ENCODE data around the gene UROC1. TPM values are rescaled to one million over a fixed set of nuclear protein-coding genes. Genes with fewer than 3 reads are reported as not detected.

The UROC1 gene
- total RNA-seq, 2 experiments from 2014 or later, result not detected

DNA sequence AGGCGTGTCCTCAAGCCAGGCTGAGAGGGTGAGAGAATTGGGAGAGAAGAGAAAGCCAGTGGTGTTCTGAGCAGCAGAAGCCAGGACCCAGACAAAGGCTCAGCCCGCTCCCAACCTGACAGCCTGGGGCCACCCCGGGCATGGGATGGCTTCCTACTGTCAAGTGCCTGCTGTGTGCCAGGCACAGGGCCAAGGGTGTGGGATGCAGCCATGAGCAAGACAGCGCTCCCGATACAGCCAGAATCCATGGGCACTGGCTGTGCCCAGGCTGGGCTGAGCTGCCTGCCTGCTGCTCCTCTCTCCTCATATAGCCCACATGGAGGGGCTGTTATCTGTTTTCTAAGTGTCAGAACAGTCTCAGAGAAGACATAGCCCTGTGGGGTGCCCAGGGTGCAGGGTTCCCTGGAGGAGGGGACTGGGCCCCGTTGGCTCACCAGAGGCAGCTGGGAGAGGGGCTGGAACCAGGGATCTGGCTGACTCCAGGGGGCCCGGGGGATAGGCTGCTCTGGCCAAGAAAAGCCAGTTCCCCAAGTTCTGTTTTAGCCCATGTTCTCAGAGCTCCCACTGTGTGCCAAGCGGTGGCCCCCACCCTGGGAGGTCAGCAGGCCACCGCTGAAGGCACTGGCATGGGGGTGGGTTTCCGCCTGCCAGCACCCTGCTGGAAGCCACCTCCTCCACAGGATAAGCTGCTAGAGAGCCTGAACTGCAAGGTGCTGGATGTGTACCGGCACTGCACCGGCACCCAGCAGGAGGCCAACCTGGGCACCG lies 83.9 kb downstream of the UROC1 start:
- ChIA-PET POLR2A (no interaction called here), CTCF (no interaction called here)
- Mint-ChIP-seq H3K9me3 (no peaks in the 10 kb centered on the region), H3K36me3 (ENCODE audit: low read depth) (peaks cover 55% of the 10 kb centered on the region), H3K27me3 (no peaks in the 10 kb centered on the region), H3K4me3 (no peak overlapping the region), H3K4me1 (ENCODE audit: low read depth) (no peaks in the 10 kb centered on the region), H3K27ac (no peak overlapping the region)
- Histone ChIP-seq H3K27ac (ENCODE audit: low read depth in 1 of 2, low read length in 2 of 2) (no peak overlapping the region), H3K27me3 (ENCODE audit: control insufficient read depth in 1 of 2, insufficient read depth in 2 of 2, low read length in 2 of 2) (no peaks in the 10 kb centered on the region), H3K4me1 (ENCODE audit: insufficient read depth, low read length) (no peaks in the 10 kb centered on the region), H3K36me3 (ENCODE audit: insufficient read depth, low read length) (peaks cover 27% of the 10 kb centered on the region), H3K4me3 (ENCODE audit: low read length) (no peak overlapping the region), H3K9me3 (ENCODE audit: control insufficient read depth in 1 of 2, insufficient read depth in 1 of 2, low read length in 2 of 2) (peaks cover 0 to 12% of the 10 kb centered on the region in 2 experiments)
- TF ChIP-seq, protein P1, sequence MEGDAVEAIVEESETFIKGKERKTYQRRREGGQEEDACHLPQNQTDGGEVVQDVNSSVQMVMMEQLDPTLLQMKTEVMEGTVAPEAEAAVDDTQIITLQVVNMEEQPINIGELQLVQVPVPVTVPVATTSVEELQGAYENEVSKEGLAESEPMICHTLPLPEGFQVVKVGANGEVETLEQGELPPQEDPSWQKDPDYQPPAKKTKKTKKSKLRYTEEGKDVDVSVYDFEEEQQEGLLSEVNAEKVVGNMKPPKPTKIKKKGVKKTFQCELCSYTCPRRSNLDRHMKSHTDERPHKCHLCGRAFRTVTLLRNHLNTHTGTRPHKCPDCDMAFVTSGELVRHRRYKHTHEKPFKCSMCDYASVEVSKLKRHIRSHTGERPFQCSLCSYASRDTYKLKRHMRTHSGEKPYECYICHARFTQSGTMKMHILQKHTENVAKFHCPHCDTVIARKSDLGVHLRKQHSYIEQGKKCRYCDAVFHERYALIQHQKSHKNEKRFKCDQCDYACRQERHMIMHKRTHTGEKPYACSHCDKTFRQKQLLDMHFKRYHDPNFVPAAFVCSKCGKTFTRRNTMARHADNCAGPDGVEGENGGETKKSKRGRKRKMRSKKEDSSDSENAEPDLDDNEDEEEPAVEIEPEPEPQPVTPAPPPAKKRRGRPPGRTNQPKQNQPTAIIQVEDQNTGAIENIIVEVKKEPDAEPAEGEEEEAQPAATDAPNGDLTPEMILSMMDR (IDR thresholded peaks at IDR 0.05), result no peak
- intact Hi-C loops (cut with DNase I, micrococcal nuclease), result no loop called here
- ATAC-seq (ENCODE audit: poor library complexity) (no peak), DNase-seq (peak in 1 of 14 experiments; percentile 7)

DNA sequence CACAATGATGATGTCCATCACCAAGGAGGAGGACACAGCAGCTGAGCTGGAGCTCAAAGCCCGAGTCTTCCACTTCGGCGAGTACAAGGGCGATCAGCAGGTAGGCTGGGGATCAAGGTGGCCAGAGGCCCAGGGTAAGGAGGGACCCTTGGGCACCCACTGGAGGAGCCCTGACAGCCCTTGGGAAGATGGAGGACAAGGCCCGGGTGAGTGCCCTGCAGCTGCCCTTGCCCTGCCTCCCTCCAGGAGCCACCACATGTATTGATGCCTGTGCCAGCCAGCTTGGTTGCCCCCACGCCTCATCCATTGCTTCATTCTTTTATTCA lies 84.5 kb downstream of the UROC1 start:
- Histone ChIP-seq H3K27me3 (ENCODE audit: control insufficient read depth in 1 of 2, insufficient read depth in 2 of 2, low read length in 2 of 2) (no peaks in the 10 kb centered on the region), H3K36me3 (ENCODE audit: insufficient read depth, low read length) (peaks cover 22% of the 10 kb centered on the region), H3K9me3 (ENCODE audit: control insufficient read depth in 1 of 2, insufficient read depth in 1 of 2, low read length in 2 of 2) (peaks cover 4 to 12% of the 10 kb centered on the region in 2 experiments), H3K27ac (ENCODE audit: low read depth in 1 of 2, low read length in 2 of 2) (no peak overlapping the region), H3K4me1 (ENCODE audit: insufficient read depth, low read length) (no peaks in the 10 kb centered on the region), H3K4me3 (ENCODE audit: low read length) (no peak overlapping the region)
- intact Hi-C loops (cut with DNase I, micrococcal nuclease), result no loop called here
- Mint-ChIP-seq H3K4me1 (ENCODE audit: low read depth) (no peaks in the 10 kb centered on the region), H3K27me3 (no peaks in the 10 kb centered on the region), H3K9me3 (no peaks in the 10 kb centered on the region), H3K36me3 (ENCODE audit: low read depth) (peaks cover 49% of the 10 kb centered on the region), H3K4me3 (no peak overlapping the region), H3K27ac (no peak overlapping the region)
- DNase-seq (peak in 1 of 14 experiments; percentile 3), ATAC-seq (ENCODE audit: poor library complexity) (no peak)
- POLR2A ChIA-PET, result no interaction called here
- TF ChIP-seq, protein P1 (IDR thresholded peaks at IDR 0.05), result no peak
- CTCF ChIA-PET, result no interaction called here

- Histone ChIP-seq H3K36me3 (ENCODE audit: insufficient read depth, low read length) (peaks cover 16% of the 10 kb centered on the region), H3K27me3 (ENCODE audit: control insufficient read depth in 1 of 2, insufficient read depth in 2 of 2, low read length in 2 of 2) (no peaks in the 10 kb centered on the region), H3K4me3 (ENCODE audit: low read length) (no peak overlapping the region), H3K9me3 (ENCODE audit: control insufficient read depth in 1 of 2, insufficient read depth in 1 of 2, low read length in 2 of 2) (peaks cover 8 to 12% of the 10 kb centered on the region in 2 experiments), H3K4me1 (ENCODE audit: insufficient read depth, low read length) (no peaks in the 10 kb centered on the region), H3K27ac (ENCODE audit: low read depth in 1 of 2, low read length in 2 of 2) (no peak overlapping the region)
- Mint-ChIP-seq H3K4me1 (ENCODE audit: low read depth) (no peaks in the 10 kb centered on the region), H3K9me3 (peaks cover 2% of the 10 kb centered on the region), H3K27ac (no peak overlapping the region), H3K36me3 (ENCODE audit: low read depth) (peaks cover 44% of the 10 kb centered on the region), H3K27me3 (no peaks in the 10 kb centered on the region), H3K4me3 (no peak overlapping the region)
- ChIA-PET POLR2A (no interaction called here), CTCF (no interaction called here)
- no peak for DNase-seq
- intact Hi-C loops (cut with DNase I, micrococcal nuclease), result no loop called here
- ATAC-seq (ENCODE audit: poor library complexity), result no peak
- TF ChIP-seq, protein P1 (IDR thresholded peaks at IDR 0.05), result no peak
Observed at GRCh38 chr3:126432361-126433104, 85.0 kb downstream of the UROC1 start.

Other genes starting within 250 kb of the UROC1 start
- gene KLF15, start 160.4 kb downstream of the UROC1 start, total RNA-seq, result under 1 TPM in 1 of 2 experiments, not detected in 1; 0.30 TPM
- gene CFAP100, start 122.9 kb downstream of the UROC1 start, total RNA-seq, result not detected
- 10 to 100 TPM; 60.7 to 61.3 TPM for gene ZXDC, start 41.9 kb downstream of the UROC1 start, total RNA-seq
- gene CHST13, start 6.4 kb upstream of the UROC1 start, total RNA-seq, result not detected
- not detected for gene C3orf22, start 41.2 kb upstream of the UROC1 start, total RNA-seq
- gene TXNRD3, start 137.4 kb upstream of the UROC1 start, total RNA-seq, result 1 to 10 TPM; 1.0 to 1.5 TPM
- 1 to 10 TPM; 8.7 to 9.3 TPM for gene CHCHD6, start 186.5 kb upstream of the UROC1 start, total RNA-seq

All from CD4-positive, alpha-beta T cell (primary cell).